Mucosa of descending colon (tissue), 3 donors: ENCODE measurements around the gene PDE4A. TPM values are rescaled to one million over a fixed set of nuclear protein-coding genes. Genes with fewer than 3 reads are reported as not detected.
"Not testable (repeated sequence)": the region's sequence is repeated elsewhere in the genome, so short reads cannot be mapped to it uniquely, and the experiment has no call there.

Experiments used
- ATAC-seq: fragments of 200-7000 bp; cut with Tn5 transposase; one replicate; pipeline ENCODE4 v1.9.1; 2020; ENCODE audit warnings: mild to moderate bottlenecking, moderate library complexity
- DNase-seq, 3 donors: peaks; one replicate each; pipeline ENCODE4 v3.0.0-alpha.2; 2020
- H3K36me3 ChIP-seq: fragments of 200-600 bp; one replicate; pipeline ENCODE4 v1.8.0; 2021; ENCODE audit warnings: low read depth, mild to moderate bottlenecking
- H3K4me1 ChIP-seq: fragments of 200-600 bp; one replicate; pipeline ENCODE4 v1.8.0; 2021; ENCODE audit warnings: low read depth, mild to moderate bottlenecking
- H3K4me3 ChIP-seq: fragments of 200-600 bp; one replicate; pipeline ENCODE4 v1.8.0; 2021; ENCODE audit warnings: mild to moderate bottlenecking
- H3K9me3 ChIP-seq: fragments of 200-600 bp; one replicate; pipeline ENCODE4 v1.8.0; 2021; ENCODE audit warnings: mild to moderate bottlenecking
- intact Hi-C, 2 donors: fragments of 100-400 bp; cut with DNase I in 1 of 2; cut with micrococcal nuclease in 1 of 2; formaldehyde crosslinking; loops; one replicate each; pipeline versions ENCODE4 v1.11.0 to v1.11.1; 2022; cut with DNase I, micrococcal nuclease
- total RNA-seq, 3 donors: library from RNA; stranded (reverse); fragmentation: NEBNext Ultra II Directional in 2 of 3; extraction: Animal tissue kit (Norgen Biotek cat#: 25700) in 2 of 3; gene quantifications; one replicate each; pipeline versions ENCODE4 v1.2.1 to v1.2.4, GENCODE V29; 2021 to 2023
- TF ChIP-seq, protein P1 (sequence below): fragments of 200-600 bp; IDR thresholded peaks from one replicate; pipeline ENCODE4 v1.8.0; 2022; ENCODE audit warnings: antibody characterized with exemption, mild to moderate bottlenecking
- donor health status: DM: no; HTN: no; CAD: no; lungs with moderate emphysema.
- donor health status: DM: no; HTN: no; CAD: no.
- donor health status: DM: no; HTN: yes; CAD: no.

PDE4A gene
- total RNA-seq, 3 donors from 2014 or later: 7.0 to 27.4 (median 14.7) TPM

DNA sequence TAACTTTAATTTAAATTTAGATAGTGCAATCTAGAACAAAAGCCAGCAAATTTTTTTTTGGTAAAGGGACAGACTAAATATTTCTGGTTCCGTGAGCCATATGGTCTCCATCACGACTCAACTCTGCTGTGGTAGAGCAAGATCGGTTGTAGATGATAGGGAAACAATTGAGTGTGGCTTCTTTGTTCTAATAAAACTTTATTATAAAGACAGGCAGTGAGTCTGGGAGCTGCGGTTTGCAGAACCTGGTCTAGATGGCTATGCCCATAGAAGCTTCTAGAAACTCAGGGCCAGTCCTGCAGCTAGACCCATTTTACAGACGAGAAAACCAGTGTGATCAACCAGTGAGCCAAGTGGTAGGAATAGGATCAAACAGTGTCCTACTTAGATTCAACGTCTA, 28.2 kb upstream of the PDE4A start:
- no peak overlapping the region for H3K4me3 ChIP-seq
- TF ChIP-seq, protein P1, sequence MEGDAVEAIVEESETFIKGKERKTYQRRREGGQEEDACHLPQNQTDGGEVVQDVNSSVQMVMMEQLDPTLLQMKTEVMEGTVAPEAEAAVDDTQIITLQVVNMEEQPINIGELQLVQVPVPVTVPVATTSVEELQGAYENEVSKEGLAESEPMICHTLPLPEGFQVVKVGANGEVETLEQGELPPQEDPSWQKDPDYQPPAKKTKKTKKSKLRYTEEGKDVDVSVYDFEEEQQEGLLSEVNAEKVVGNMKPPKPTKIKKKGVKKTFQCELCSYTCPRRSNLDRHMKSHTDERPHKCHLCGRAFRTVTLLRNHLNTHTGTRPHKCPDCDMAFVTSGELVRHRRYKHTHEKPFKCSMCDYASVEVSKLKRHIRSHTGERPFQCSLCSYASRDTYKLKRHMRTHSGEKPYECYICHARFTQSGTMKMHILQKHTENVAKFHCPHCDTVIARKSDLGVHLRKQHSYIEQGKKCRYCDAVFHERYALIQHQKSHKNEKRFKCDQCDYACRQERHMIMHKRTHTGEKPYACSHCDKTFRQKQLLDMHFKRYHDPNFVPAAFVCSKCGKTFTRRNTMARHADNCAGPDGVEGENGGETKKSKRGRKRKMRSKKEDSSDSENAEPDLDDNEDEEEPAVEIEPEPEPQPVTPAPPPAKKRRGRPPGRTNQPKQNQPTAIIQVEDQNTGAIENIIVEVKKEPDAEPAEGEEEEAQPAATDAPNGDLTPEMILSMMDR: no peak
- peaks cover 11% of the 10 kb centered on the region for H3K36me3 ChIP-seq
- no peaks in the 10 kb centered on the region for H3K9me3 ChIP-seq
- no peak for ATAC-seq
- intact Hi-C loops: no loop called here
- no peaks in the 10 kb centered on the region for H3K4me1 ChIP-seq
- no peak for DNase-seq

DNA sequence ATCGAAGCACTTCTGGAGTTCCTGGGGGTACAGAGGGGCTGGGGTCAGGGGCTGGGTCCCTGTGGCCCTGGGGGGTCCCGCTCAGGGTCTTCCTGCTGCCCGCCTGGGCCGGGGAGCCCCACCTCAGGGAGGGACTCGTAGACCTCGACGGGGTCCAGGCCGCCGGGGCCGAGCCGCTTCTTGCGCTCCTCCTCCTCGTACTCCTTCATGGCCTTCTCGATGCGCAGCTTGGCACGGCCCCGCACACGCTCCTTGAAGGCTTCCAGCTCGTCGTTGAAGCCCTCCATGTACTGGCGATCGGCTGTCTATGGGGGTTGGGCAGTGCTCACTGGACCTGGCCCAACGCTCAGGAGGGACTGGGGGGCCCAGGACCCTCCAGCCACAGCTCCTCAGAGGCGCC, 27.2 kb upstream of the PDE4A start:
- no peak for ATAC-seq
- TF ChIP-seq, protein P1: no peak
- DNase-seq: no peak

DNA sequence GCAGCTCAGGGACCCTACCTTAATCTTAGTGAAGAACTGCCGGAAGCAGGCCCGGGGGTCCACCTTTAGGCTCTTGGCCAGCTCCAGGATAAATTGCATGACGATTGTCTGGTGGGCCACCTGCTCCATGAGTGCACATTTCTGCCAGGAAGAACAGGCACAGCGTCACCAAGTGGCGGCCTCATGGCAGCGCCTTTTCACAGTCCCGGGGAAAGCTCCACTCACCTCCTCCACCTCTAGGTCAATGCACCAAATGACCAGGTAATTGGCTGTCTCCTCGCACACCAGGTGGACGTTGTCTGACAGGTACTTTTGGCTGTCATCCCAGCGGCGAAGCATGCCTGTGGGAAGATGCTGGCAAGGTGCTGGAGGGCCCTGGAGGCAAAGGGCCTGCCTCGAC, 25.3 kb upstream of the PDE4A start:
- Histone ChIP-seq H3K9me3 (no peaks in the 10 kb centered on the region), H3K4me1 (no peaks in the 10 kb centered on the region), H3K36me3 (peaks cover 11% of the 10 kb centered on the region), H3K4me3 (no peak overlapping the region)
- TF ChIP-seq, protein P1: no peak
- no peak for ATAC-seq
- intact Hi-C loops: no loop called here
- DNase-seq: no peak

More for the DNA sequence above, 27.2 kb upstream of the PDE4A start:
- H3K4me1 ChIP-seq: no peaks in the 10 kb centered on the region
- H3K36me3 ChIP-seq: peaks cover 11% of the 10 kb centered on the region
- intact Hi-C loops: no loop called here
- H3K4me3 ChIP-seq: no peak overlapping the region
- no peaks in the 10 kb centered on the region for H3K9me3 ChIP-seq

DNA sequence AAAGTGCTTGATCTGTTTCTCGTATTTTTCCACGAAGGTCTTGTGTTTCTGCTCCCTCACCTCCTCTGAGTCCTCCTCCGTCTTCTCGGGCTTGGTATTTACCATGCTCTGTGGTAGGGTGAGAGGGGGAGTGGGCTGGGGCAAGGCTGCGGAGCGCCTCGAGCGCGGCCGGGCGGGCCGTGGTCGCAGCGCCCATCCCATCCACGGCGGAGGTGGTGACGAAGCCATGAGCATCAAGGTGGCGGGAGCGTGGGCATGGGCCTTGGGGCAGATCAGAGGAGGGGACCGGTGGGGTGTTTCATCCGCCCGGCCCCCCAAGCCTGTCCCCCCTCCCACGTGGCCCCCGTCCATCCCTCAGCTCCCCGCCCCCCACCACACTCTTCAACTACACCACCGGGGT, 24.9 kb upstream of the PDE4A start:
- DNase-seq (no peak), ATAC-seq (no peak)
- Histone ChIP-seq H3K4me1 (peaks cover 1% of the 10 kb centered on the region), H3K9me3 (no peaks in the 10 kb centered on the region), H3K36me3 (peaks cover 11% of the 10 kb centered on the region), H3K4me3 (no peak overlapping the region)
- TF ChIP-seq, protein P1: no peak
- intact Hi-C loops: no loop called here

DNA sequence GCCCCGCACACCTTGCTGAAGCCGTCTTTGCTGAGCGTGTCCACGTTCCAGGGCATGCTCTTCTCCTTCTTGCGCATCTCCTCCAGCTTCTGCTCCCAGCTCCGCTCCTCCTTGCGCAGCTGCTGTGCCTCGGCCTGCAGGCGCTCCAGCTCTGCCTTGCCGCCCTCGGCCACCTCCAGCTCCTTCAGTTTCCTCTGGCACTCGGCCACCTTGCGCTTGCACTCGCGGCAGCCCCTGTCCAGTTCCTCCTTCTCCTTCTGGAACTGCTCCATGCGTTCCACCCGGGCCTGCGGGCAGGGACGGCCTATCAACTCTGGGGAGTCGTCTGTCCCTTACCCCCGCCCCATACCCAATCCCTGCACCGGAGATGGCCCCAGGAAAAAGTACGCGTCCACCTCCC, 24.4 kb upstream of the PDE4A start:
- ATAC-seq (no peak), DNase-seq (no peak)
- no peaks in the 10 kb centered on the region for H3K9me3 ChIP-seq
- H3K36me3 ChIP-seq: peaks cover 11% of the 10 kb centered on the region
- intact Hi-C loops: no loop called here
- peaks cover 6% of the 10 kb centered on the region for H3K4me1 ChIP-seq
- TF ChIP-seq, protein P1: no peak
- no peak overlapping the region for H3K4me3 ChIP-seq

DNA sequence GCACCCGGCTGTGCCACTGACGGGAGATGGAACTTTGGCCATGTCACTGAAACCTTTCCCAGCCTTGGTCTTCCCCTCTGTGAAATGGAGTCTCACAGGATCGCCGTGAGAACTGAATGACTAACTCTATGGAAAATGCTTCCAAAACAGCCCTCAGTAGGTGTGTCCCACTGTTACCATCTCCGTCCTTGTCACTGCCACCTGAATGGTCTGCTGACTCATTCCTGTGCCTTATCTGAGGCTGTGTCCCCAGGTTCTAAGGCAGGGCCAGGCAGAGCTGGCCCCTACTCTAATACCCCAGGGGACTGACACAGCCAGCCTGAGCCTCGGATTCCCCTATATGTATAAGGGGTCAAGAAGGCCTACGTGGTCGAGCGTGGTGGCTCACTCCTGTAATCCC, 21.5 kb upstream of the PDE4A start:
- no peak overlapping the region for H3K4me3 ChIP-seq
- H3K4me1 ChIP-seq: peaks cover 20% of the 10 kb centered on the region
- intact Hi-C loops: no loop called here
- TF ChIP-seq, protein P1: no peak
- DNase-seq (no peak), ATAC-seq (no peak)
- peaks cover 5% of the 10 kb centered on the region for H3K36me3 ChIP-seq
- H3K9me3 ChIP-seq: no peaks in the 10 kb centered on the region

DNA sequence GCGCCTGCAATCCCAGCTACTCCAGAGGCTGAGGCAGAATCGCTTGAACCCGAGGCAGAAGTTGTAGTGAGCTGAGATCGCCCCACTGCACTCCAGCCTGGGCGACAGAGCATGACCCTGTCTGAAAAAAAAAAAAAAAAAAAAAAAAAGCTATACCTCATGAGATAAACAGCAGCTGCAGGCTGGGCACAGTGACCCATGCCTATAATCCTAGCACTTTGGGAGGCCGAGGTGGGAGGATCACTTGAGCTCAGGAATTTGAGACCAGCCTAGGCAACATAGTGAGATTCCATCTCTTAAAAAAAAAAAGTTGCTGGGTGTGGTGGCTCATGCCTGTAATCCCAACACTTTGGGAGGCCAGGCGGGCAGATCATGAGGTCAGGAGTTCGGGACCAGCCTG, 21.0 kb upstream of the PDE4A start:
- ATAC-seq, H3K9me3 ChIP-seq, H3K36me3 ChIP-seq, H3K4me3 ChIP-seq, DNase-seq, intact Hi-C loops: not testable (repeated sequence)
- H3K4me1 ChIP-seq: peaks cover 23% of the 10 kb centered on the region
